Kidney capillary endothelial cell (primary cell): ENCODE results near the gene VRK1.

Source experiments
- DNase-seq: peaks from one replicate; pipeline ENCODE4 v3.0.0-alpha.2; 2018; ENCODE audit warnings: low spot score

The VRK1 gene

GRCh38 chr14:96920820-96921219 is 123.6 kb downstream of the VRK1 start:
- DNase-seq: no peak

- no peak for DNase-seq
These were observed 125.8 kb downstream of the VRK1 start for GRCh38 chr14:96922986-96923385.

GRCh38 chr14:96925422-96925821 is 128.2 kb downstream of the VRK1 start:
- no peak for DNase-seq

GRCh38 chr14:96926001-96926400 is 128.8 kb downstream of the VRK1 start:
- no peak for DNase-seq

GRCh38 chr14:96928779-96929380 is 131.7 kb downstream of the VRK1 start:
- no peak for DNase-seq

GRCh38 chr14:96929950-96930349 is 132.8 kb downstream of the VRK1 start:
- no peak for DNase-seq

- no peak for DNase-seq
These were observed 133.3 kb downstream of the VRK1 start for GRCh38 chr14:96930526-96930925.
